Duodenal mucosa (tissue), 2 donors: ENCODE data around the gene SOCS7.

Experiments used
- H3K27ac ChIP-seq: one replicate; pipeline ENCODE4 v1.7.0; 2013; ENCODE audit warnings: low read depth, low read length
- H3K27me3 ChIP-seq, 2 donors: one replicate each; pipeline ENCODE4 v1.7.0; 2013; ENCODE audit warnings: low read length in 2 of 2, control low read depth in 1 of 2; ENCODE audit not compliant: insufficient read depth in 2 of 2, control insufficient read depth in 1 of 2
- H3K36me3 ChIP-seq, 2 donors: one replicate each; pipeline ENCODE4 v1.7.0; 2013; ENCODE audit warnings: low read length in 2 of 2, control low read depth in 1 of 2; ENCODE audit not compliant: insufficient read depth in 2 of 2, control insufficient read depth in 1 of 2
- H3K4me1 ChIP-seq, 2 donors: one replicate each; pipeline ENCODE4 v1.7.0; 2013; ENCODE audit warnings: low read length in 2 of 2, control low read depth in 1 of 2; ENCODE audit not compliant: insufficient read depth in 2 of 2, control insufficient read depth in 1 of 2
- H3K4me3 ChIP-seq, 2 donors: one replicate each; pipeline ENCODE4 v1.7.0; 2013; ENCODE audit warnings: low read length in 2 of 2, low read depth in 1 of 2
- H3K9ac ChIP-seq, 2 donors: one replicate each; pipeline ENCODE4 v1.7.0; 2013; ENCODE audit warnings: low read length in 2 of 2, low read depth in 1 of 2
- H3K9me3 ChIP-seq, 2 donors: one replicate each; pipeline ENCODE4 v1.7.0; 2013; ENCODE audit warnings: low read length in 2 of 2, control low read depth in 1 of 2; ENCODE audit not compliant: control insufficient read depth in 1 of 2

SOCS7 gene

GRCh38 chr17:38361694-38362465 lies 10.2 kb downstream of the SOCS7 start:
- Histone ChIP-seq H3K4me3 (no peak overlapping the region), H3K9me3 (no peaks in the 10 kb centered on the region), H3K36me3 (peaks cover 0 to 33% of the 10 kb centered on the region in 2 donors), H3K9ac (no peak overlapping the region), H3K27me3 (no peaks in the 10 kb centered on the region), H3K27ac (no peak overlapping the region), H3K4me1 (peaks cover 0 to 11% of the 10 kb centered on the region in 2 donors)

DNA sequence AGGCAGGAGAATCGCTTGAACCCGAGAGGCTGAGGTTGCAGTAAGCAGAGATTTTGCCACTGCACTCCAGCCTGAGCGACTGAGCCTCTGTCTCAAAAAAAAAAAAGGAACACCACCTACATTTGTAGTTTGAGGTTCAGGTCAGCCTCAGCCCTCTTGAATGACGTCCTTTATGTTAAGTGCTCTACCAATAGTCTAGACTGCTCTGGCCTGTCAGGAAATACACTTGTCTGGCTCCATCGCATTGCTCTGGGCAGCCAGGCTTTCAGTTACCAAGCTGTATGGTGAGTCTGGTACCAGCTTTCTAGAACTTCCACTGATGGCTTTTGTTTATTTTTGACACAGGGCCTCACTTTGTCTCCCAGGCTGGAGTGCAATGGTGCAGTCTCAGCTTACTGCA lies 11.4 kb downstream of the SOCS7 start:
- H3K36me3 ChIP-seq, result peaks cover 0 to 38% of the 10 kb centered on the region in 2 donors

GRCh38 chr17:38364741-38365140 lies 13.1 kb downstream of the SOCS7 start:
- Histone ChIP-seq H3K9ac (no peak overlapping the region), H3K27me3 (no peaks in the 10 kb centered on the region), H3K9me3 (no peaks in the 10 kb centered on the region), H3K36me3 (peaks cover 6 to 48% of the 10 kb centered on the region in 2 donors), H3K4me3 (no peak overlapping the region), H3K27ac (no peak overlapping the region), H3K4me1 (no peaks in the 10 kb centered on the region)

More for the DNA sequence above, 11.4 kb downstream of the SOCS7 start:
- no peaks in the 10 kb centered on the region for H3K27me3 ChIP-seq
- no peak overlapping the region for H3K9ac ChIP-seq
- H3K4me3 ChIP-seq, result no peak overlapping the region
- no peak overlapping the region for H3K27ac ChIP-seq
- no peaks in the 10 kb centered on the region for H3K4me1 ChIP-seq
- no peaks in the 10 kb centered on the region for H3K9me3 ChIP-seq

DNA sequence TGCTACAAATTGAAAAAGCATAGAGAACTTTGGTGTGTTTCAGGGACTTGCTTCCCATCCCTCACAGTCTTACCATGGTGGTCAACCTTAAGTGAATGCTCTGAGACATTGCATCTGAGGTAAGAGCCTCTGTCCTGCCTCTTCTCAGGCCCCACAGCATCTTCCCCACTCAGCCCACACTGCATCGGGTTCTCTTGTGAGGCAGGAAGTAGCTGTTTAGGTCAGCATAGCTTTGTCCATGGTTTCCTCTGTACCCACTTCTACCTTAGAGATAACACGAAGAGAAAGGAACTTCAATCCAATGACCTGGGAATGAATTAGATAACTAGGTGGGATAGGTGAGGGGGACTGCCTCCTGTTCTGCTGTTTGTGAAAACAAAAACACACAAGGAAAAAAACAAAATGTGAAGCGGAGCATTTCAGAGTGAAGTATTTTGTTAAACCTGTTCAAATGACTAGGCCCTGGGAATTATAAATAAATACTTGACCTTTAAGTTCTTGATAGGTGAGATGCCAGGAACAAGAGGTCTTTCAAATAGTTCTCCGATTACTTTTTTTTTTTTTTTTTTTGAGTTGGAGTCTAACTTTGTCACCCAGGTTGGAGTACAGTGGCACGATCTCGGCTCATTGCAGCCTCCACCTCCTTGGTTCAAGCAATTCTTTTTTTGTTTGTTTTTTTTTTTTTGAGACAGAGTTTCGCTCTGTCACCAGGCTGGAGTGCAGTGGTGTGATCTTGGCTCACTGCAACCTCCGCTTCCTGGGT lies 17.7 kb downstream of the SOCS7 start:
- no peaks in the 10 kb centered on the region for H3K9me3 ChIP-seq
- no peak overlapping the region for H3K9ac ChIP-seq
- H3K36me3 ChIP-seq, result peaks cover 6 to 52% of the 10 kb centered on the region in 2 donors
- no peak overlapping the region for H3K27ac ChIP-seq
- no peaks in the 10 kb centered on the region for H3K4me1 ChIP-seq
- no peaks in the 10 kb centered on the region for H3K27me3 ChIP-seq
- no peak overlapping the region for H3K4me3 ChIP-seq

- Histone ChIP-seq H3K9ac (no peak overlapping the region), H3K9me3 (no peaks in the 10 kb centered on the region), H3K36me3 (peaks cover 11 to 40% of the 10 kb centered on the region in 2 donors), H3K27me3 (no peaks in the 10 kb centered on the region), H3K4me1 (no peaks in the 10 kb centered on the region), H3K4me3 (no peak overlapping the region), H3K27ac (no peak overlapping the region)
Measured at GRCh38 chr17:38379448-38379847, 27.8 kb downstream of the SOCS7 start.

- H3K9me3 ChIP-seq, result no peaks in the 10 kb centered on the region
- peaks cover 24 to 43% of the 10 kb centered on the region in 2 donors for H3K36me3 ChIP-seq
- H3K4me3 ChIP-seq, result no peak overlapping the region
- no peak overlapping the region for H3K9ac ChIP-seq
- no peak overlapping the region for H3K27ac ChIP-seq
- H3K4me1 ChIP-seq, result no peaks in the 10 kb centered on the region
- no peaks in the 10 kb centered on the region for H3K27me3 ChIP-seq
Measured at GRCh38 chr17:38395090-38395489, 43.4 kb downstream of the SOCS7 start.

DNA sequence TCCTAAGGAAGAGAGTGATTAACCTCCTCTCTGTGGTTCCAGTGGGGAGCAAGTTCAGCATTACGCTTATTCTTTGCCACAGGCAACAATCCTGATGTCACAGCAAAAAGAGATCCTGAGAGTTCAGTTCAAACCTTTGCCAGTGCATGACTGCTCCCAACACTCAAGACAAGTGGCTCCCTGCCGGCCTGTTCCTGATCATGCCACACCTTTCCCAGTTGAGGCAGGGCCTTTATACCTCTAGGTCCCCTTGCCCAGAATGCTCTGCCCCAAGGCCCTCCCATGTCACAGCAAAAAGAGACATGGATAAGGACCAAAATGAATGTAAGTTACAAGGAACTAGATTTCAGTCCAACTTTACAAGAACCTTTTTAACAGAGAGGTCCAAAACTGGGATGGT lies 45.6 kb downstream of the SOCS7 start:
- H3K9ac ChIP-seq, result no peak overlapping the region
- H3K4me3 ChIP-seq, result no peak overlapping the region
- no peak overlapping the region for H3K27ac ChIP-seq
- H3K36me3 ChIP-seq, result peaks cover 27 to 58% of the 10 kb centered on the region in 2 donors
- H3K4me1 ChIP-seq, result no peaks in the 10 kb centered on the region
- H3K9me3 ChIP-seq, result no peaks in the 10 kb centered on the region
- no peaks in the 10 kb centered on the region for H3K27me3 ChIP-seq

- Histone ChIP-seq H3K27ac (no peak overlapping the region), H3K4me1 (no peaks in the 10 kb centered on the region), H3K9me3 (no peaks in the 10 kb centered on the region), H3K4me3 (no peak overlapping the region), H3K36me3 (peaks cover 24 to 57% of the 10 kb centered on the region in 2 donors), H3K27me3 (no peaks in the 10 kb centered on the region), H3K9ac (no peak overlapping the region)
Measured at GRCh38 chr17:38400286-38400685, 48.6 kb downstream of the SOCS7 start.

- Histone ChIP-seq H3K4me3 (no peak overlapping the region), H3K27me3 (no peaks in the 10 kb centered on the region), H3K9me3 (no peaks in the 10 kb centered on the region), H3K9ac (no peak overlapping the region), H3K36me3 (peaks cover 13 to 45% of the 10 kb centered on the region in 2 donors), H3K27ac (no peak overlapping the region), H3K4me1 (no peaks in the 10 kb centered on the region)
Measured at GRCh38 chr17:38401459-38401858, 49.8 kb downstream of the SOCS7 start.

GRCh38 chr17:38402897-38403296 lies 51.3 kb downstream of the SOCS7 start:
- no peak overlapping the region for H3K4me3 ChIP-seq
- no peak overlapping the region for H3K9ac ChIP-seq
- H3K27ac ChIP-seq, result no peak overlapping the region
- no peaks in the 10 kb centered on the region for H3K4me1 ChIP-seq
- peaks cover 10 to 31% of the 10 kb centered on the region in 2 donors for H3K36me3 ChIP-seq
- H3K27me3 ChIP-seq, result no peaks in the 10 kb centered on the region
- H3K9me3 ChIP-seq, result no peaks in the 10 kb centered on the region
